GM12891 (cell line): ENCODE data around the gene KRTAP5-7.

Experiments
- PAX5 ChIP-seq: IDR thresholded peaks from 2 replicates; pipeline ENCODE4 v1.6.1; 2011; ENCODE audit warnings: low read length, moderate library complexity, mild to moderate bottlenecking; ENCODE audit not compliant: insufficient read depth, severe bottlenecking
- POLR2A ChIP-seq: IDR thresholded peaks from 2 replicates; pipeline ENCODE4 v1.6.1; 2011; ENCODE audit warnings: low read depth, low read length, control low read depth

- TF ChIP-seq PAX5 (no peak), POLR2A (no peak)
Measured at GRCh38 chr11:71482746-71483364, 44.2 kb upstream of the KRTAP5-7 start.
